MM.1S (cell line): ENCODE measurements around the gene RFTN1.

Experiments used
- DNase-seq: peaks from one replicate; pipeline ENCODE4 v3.0.0-alpha.2; 2015
- H2AFZ ChIP-seq: fragments of 300-600 bp; sonication (generic); 2 replicates; pipeline ENCODE4 v1.6.0; 2016; ENCODE audit warnings: antibody characterized with exemption, low read length
- H3F3A ChIP-seq: fragments of 300-600 bp; sonication (generic); 2 replicates; pipeline ENCODE4 v1.6.1; 2016; ENCODE audit warnings: mild to moderate bottlenecking, antibody characterized with exemption, low read length, moderate library complexity, mixed read lengths; ENCODE audit not compliant: insufficient read depth
- H3K27ac ChIP-seq: fragments of 300-600 bp; sonication (generic); 2 replicates; pipeline ENCODE4 v1.5.1; 2016; ENCODE audit warnings: mild to moderate bottlenecking, low read length
- H3K27me3 ChIP-seq: fragments of 300-600 bp; sonication (generic); replicated peaks from 2 replicates; pipeline ENCODE4 v1.6.0; 2016; ENCODE audit warnings: low read length; ENCODE audit not compliant: insufficient read depth
- H3K36me3 ChIP-seq: fragments of 300-600 bp; sonication (generic); replicated peaks from 2 replicates; pipeline ENCODE4 v1.6.1; 2016; ENCODE audit warnings: mild to moderate bottlenecking, low read length, mixed read lengths; ENCODE audit not compliant: insufficient read depth
- H3K4me1 ChIP-seq: fragments of 300-600 bp; sonication (generic); 2 replicates; pipeline ENCODE4 v1.6.1; 2016; ENCODE audit warnings: low read length, mixed read lengths
- H3K4me2 ChIP-seq: fragments of 300-600 bp; sonication (generic); 2 replicates; pipeline ENCODE4 v1.6.0; 2016; ENCODE audit warnings: low read depth, low read length
- H3K4me3 ChIP-seq: fragments of 300-600 bp; sonication (generic); 2 replicates; pipeline ENCODE4 v1.5.1; 2016; ENCODE audit warnings: low read length, mixed read lengths
- H3K79me2 ChIP-seq: fragments of 300-600 bp; sonication (generic); 2 replicates; pipeline ENCODE4 v1.6.1; 2016; ENCODE audit warnings: mixed run types, low read length, mixed read lengths
- H3K9ac ChIP-seq: fragments of 300-600 bp; sonication (generic); 2 replicates; pipeline ENCODE4 v1.6.1; 2016; ENCODE audit warnings: low read length, mixed read lengths
- H3K9me2 ChIP-seq: fragments of 300-600 bp; sonication (generic); replicated peaks from 2 replicates; pipeline ENCODE4 v1.6.1; 2016; ENCODE audit warnings: mild to moderate bottlenecking, low read length, mixed read lengths; ENCODE audit not compliant: insufficient read depth
- H3K9me3 ChIP-seq: fragments of 300-600 bp; sonication (generic); replicated peaks from 2 replicates; pipeline ENCODE4 v1.6.1; 2016; ENCODE audit warnings: mild to moderate bottlenecking, low read length, mixed read lengths; ENCODE audit not compliant: insufficient read depth
- H4K20me1 ChIP-seq: fragments of 300-600 bp; sonication (generic); 2 replicates; pipeline ENCODE4 v1.6.1; 2016; ENCODE audit warnings: mild to moderate bottlenecking, low read length, moderate library complexity, mixed read lengths; ENCODE audit not compliant: insufficient read depth
- EZH2 ChIP-seq: fragments of 300-600 bp; sonication (generic); optimal IDR thresholded peaks from 2 replicates; pipeline ENCODE3; 2017; ENCODE audit warnings: low read depth, mild to moderate bottlenecking, antibody characterized with exemption, low read length, mixed read lengths
- EZH2phosphoT487 ChIP-seq: fragments of 300-600 bp; sonication (generic); IDR thresholded peaks from 2 replicates; pipeline ENCODE4 v1.6.1; 2018; ENCODE audit warnings: antibody characterized with exemption, low read length
- TF ChIP-seq, protein P1 (sequence below): fragments of 300-600 bp; sonication (generic); IDR thresholded peaks from 2 replicates; pipeline ENCODE4 v1.5.1; 2016; ENCODE audit warnings: antibody characterized with exemption, low read length, mixed read lengths

The RFTN1 gene

GRCh38 chr3:16463119-16463518, 50.4 kb downstream of the RFTN1 start:
- Histone ChIP-seq H3F3A (no peaks in the 10 kb centered on the region), H2AFZ (no peak overlapping the region), H3K9me3 (no peaks in the 10 kb centered on the region), H3K36me3 (no peaks in the 10 kb centered on the region), H3K27ac (no peak overlapping the region), H3K27me3 (no peaks in the 10 kb centered on the region), H3K4me2 (no peak overlapping the region), H3K79me2 (no peaks in the 10 kb centered on the region), H3K9ac (no peak overlapping the region), H4K20me1 (no peaks in the 10 kb centered on the region), H3K4me3 (no peak overlapping the region), H3K9me2 (no peaks in the 10 kb centered on the region), H3K4me1 (no peaks in the 10 kb centered on the region)
- no peak for DNase-seq
- TF ChIP-seq, protein P1, sequence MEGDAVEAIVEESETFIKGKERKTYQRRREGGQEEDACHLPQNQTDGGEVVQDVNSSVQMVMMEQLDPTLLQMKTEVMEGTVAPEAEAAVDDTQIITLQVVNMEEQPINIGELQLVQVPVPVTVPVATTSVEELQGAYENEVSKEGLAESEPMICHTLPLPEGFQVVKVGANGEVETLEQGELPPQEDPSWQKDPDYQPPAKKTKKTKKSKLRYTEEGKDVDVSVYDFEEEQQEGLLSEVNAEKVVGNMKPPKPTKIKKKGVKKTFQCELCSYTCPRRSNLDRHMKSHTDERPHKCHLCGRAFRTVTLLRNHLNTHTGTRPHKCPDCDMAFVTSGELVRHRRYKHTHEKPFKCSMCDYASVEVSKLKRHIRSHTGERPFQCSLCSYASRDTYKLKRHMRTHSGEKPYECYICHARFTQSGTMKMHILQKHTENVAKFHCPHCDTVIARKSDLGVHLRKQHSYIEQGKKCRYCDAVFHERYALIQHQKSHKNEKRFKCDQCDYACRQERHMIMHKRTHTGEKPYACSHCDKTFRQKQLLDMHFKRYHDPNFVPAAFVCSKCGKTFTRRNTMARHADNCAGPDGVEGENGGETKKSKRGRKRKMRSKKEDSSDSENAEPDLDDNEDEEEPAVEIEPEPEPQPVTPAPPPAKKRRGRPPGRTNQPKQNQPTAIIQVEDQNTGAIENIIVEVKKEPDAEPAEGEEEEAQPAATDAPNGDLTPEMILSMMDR = no peak
- TF ChIP-seq EZH2phosphoT487 = no peak
- no peak for TF ChIP-seq EZH2

GRCh38 chr3:16462679-16463078, 50.8 kb downstream of the RFTN1 start:
- H3K9me2 ChIP-seq = no peaks in the 10 kb centered on the region
- no peak overlapping the region for H3K27ac ChIP-seq
- H3K9ac ChIP-seq = no peak overlapping the region
- no peak for DNase-seq
- H3K9me3 ChIP-seq = no peaks in the 10 kb centered on the region
- no peak overlapping the region for H3K4me3 ChIP-seq
- no peak overlapping the region for H3K4me2 ChIP-seq
- H3F3A ChIP-seq = no peaks in the 10 kb centered on the region
- TF ChIP-seq, protein P1 = no peak
- TF ChIP-seq EZH2 (no peak), EZH2phosphoT487 (no peak)
- no peak overlapping the region for H2AFZ ChIP-seq
- H3K79me2 ChIP-seq = no peaks in the 10 kb centered on the region
- no peaks in the 10 kb centered on the region for H3K36me3 ChIP-seq
- no peaks in the 10 kb centered on the region for H3K27me3 ChIP-seq
- H3K4me1 ChIP-seq = no peaks in the 10 kb centered on the region
- H4K20me1 ChIP-seq = no peaks in the 10 kb centered on the region

- no peak for DNase-seq
- no peaks in the 10 kb centered on the region for H3K9me3 ChIP-seq
- H3K4me2 ChIP-seq = no peak overlapping the region
- no peaks in the 10 kb centered on the region for H3K79me2 ChIP-seq
- TF ChIP-seq EZH2 (no peak), EZH2phosphoT487 (no peak)
- TF ChIP-seq, protein P1 = no peak
- no peaks in the 10 kb centered on the region for H3K4me1 ChIP-seq
- no peak overlapping the region for H3K4me3 ChIP-seq
- H3K27ac ChIP-seq = no peak overlapping the region
- no peaks in the 10 kb centered on the region for H4K20me1 ChIP-seq
- H3K9me2 ChIP-seq = no peaks in the 10 kb centered on the region
- H3K9ac ChIP-seq = no peak overlapping the region
- no peak overlapping the region for H2AFZ ChIP-seq
- H3F3A ChIP-seq = no peaks in the 10 kb centered on the region
- H3K27me3 ChIP-seq = no peaks in the 10 kb centered on the region
- H3K36me3 ChIP-seq = no peaks in the 10 kb centered on the region
Observed at GRCh38 chr3:16461463-16462245, 51.8 kb downstream of the RFTN1 start.
